Astrocyte (in vitro differentiated cells and primary cell): ENCODE results near the gene PEX11G.

ENCODE experiments used
- EZH2 ChIP-seq: IDR thresholded peaks from 2 replicates; pipeline ENCODE4 v1.6.1; 2012; ENCODE audit warnings: mild to moderate bottlenecking, low read length, inconsistent platforms; ENCODE audit not compliant: insufficient read depth
- TF ChIP-seq, protein P1 (sequence below): IDR thresholded peaks from 2 replicates; pipeline ENCODE4 v1.5.1; 2011; ENCODE audit warnings: low read depth, mild to moderate bottlenecking, inconsistent platforms, low read length, moderate library complexity; ENCODE audit not compliant: insufficient read depth

DNA sequence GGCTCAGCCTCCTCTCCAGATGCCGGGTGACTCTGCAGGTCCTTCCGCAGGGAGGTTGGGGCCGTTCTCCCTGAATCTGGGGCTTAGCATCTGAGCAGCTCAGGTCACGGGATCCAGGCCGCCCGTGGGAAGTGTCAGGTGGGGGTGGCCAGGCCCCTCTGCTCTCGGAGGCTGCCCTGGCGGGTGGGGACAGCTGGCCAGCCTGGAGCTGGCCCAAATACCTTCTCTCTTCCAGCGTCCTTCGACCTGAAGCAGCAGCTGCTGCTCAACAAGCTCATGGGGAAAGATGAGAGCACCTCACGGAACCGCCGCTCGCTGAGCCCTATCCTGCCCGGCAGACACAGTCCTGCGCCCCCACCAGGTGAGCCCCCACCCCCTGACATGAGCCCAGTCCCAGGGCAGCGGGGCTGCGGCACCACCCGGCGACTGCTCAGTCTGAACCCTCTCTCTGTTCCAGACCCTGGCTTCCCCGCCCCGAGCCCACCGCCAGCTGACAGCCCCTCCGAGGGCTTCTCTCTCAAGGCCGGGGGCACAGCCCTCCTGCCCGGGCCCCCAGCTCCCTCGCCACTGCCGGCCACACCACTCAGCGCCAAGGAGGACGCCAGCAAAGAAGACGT, 19.1 kb downstream of the PEX11G start:
- TF ChIP-seq, protein P1, sequence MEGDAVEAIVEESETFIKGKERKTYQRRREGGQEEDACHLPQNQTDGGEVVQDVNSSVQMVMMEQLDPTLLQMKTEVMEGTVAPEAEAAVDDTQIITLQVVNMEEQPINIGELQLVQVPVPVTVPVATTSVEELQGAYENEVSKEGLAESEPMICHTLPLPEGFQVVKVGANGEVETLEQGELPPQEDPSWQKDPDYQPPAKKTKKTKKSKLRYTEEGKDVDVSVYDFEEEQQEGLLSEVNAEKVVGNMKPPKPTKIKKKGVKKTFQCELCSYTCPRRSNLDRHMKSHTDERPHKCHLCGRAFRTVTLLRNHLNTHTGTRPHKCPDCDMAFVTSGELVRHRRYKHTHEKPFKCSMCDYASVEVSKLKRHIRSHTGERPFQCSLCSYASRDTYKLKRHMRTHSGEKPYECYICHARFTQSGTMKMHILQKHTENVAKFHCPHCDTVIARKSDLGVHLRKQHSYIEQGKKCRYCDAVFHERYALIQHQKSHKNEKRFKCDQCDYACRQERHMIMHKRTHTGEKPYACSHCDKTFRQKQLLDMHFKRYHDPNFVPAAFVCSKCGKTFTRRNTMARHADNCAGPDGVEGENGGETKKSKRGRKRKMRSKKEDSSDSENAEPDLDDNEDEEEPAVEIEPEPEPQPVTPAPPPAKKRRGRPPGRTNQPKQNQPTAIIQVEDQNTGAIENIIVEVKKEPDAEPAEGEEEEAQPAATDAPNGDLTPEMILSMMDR: no peak
- TF ChIP-seq EZH2: no peak
